Fibroblast of skin of scalp (primary cell): ENCODE results near the gene OSER1.
A peak's percentile ranks its signal among the peaks of the same experiment; 100 is the strongest.

Experiments used
- DNase-seq: peaks from one replicate; pipeline ENCODE4 v3.0.0-alpha.2; 2013

The OSER1 gene

DNA sequence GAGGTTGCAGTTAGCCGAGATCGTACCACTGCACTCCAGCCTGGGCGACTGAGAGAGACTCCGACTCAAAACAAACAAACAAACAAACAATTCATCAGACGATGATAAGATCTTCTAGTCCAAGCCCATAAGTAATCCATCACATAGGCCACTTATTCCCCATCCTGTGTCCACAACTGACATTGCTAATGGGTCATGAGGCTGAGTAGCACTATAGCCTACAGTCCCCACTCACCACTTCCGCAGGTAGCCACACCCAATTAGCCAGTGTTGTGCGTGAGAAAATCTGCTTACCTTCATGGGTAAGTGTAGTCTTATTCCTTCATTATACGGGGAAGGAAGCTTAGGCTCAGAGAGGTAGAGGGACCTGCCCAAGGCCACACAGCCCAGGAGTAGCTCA is 36.7 kb downstream of the OSER1 start:
- no peak for DNase-seq

DNA sequence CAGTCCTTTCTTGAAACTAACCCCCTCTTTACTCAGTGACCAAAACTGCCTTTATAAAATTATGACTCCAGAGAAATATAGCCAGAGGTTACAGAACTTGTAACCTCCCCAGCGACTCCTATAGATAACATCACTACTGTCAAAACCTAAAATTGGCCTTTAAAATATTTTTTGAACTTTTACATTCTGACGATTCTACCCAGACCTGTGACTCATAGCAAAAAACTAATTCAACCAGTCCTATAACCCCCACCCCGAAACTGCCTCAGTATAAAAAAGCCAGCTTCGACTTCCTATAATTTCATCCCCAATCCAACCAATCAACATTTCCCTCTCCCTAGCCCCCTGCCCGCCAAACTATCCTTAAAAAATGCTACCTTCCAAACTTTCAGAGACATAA is 37.5 kb downstream of the OSER1 start:
- no peak for DNase-seq

DNA sequence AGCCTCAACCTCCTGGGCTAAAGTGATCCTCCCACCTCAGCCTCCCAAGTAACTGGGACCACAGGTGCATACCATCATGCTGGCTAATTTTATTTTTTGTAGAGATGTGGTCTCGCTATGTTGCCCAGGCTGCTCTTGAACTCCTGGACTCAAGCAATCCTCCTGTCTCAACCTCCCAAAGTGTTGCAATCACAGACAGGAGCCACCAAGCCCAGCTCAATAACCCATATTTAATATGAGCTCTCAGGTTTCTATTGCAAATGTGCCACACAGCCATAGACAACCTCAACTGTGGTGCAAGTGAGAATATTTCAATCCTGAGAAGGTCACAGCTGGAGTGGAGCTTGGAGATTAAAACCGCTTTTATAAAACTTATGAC is 38.0 kb downstream of the OSER1 start:
- no peak for DNase-seq

DNA sequence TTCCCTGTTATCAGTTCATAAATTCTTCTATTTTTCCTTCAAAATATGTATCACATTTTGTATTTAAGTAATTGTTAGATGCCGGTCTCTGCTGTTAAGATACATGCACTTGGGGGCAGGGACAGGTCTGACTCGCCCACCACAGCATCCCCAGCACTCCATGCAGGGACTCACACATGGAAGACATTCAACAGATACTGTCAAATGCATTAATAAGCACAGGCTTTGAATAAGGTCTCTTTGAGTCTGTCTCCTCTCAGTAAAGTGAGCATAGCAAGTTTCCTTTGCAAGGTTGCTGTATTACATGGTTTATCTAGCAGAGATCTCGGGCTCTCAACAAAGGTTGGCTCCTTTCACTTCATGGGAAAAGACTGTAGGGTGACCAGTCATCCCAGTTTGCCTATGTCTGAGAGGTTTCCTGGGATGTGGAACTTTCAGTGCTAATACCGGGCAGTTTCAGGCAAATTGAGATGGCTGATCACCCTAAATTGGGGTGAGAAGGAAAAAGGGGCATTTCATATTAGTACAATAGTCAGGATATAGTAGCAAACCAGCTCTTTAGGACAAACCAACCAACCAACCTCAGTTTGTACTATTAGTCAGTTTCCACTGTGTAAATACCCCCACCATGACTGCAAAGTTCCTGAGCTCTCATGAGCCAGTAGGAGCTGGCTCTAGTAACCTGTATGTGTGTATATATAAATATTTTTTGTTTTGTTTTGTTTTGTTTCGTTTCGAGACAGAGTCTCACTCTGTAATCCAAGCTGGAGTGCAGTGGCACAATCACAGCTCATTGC is 38.6 kb downstream of the OSER1 start:
- no peak for DNase-seq

DNA sequence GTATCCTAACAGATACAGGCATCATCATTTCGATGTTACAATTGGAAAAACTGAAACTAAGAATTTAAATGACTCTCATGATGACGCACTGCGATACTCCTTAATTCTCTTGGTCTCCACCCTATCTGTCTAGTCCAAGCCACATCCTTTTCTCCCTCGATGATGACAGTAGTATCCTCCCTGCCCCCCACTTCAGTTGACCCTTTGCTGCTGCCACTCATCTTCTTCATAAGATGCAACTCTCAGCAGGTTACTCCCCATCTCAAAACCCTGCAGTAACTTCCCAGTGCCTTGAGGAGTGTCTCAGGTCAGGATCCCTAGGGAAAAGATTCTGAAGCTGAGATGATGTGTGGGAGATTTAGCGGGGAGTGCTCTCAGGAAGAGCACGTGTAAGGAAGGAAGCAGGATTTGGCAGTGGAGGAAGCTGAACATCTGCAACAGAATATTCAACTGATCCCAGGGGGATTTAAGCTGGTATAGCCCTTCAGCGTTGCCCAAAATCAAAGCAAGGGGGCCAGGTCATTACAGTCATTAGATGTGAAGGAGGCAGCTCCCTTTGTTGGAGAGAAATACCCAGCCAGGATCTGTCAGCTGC is 39.7 kb downstream of the OSER1 start:
- peak; percentile 23 for DNase-seq

DNA sequence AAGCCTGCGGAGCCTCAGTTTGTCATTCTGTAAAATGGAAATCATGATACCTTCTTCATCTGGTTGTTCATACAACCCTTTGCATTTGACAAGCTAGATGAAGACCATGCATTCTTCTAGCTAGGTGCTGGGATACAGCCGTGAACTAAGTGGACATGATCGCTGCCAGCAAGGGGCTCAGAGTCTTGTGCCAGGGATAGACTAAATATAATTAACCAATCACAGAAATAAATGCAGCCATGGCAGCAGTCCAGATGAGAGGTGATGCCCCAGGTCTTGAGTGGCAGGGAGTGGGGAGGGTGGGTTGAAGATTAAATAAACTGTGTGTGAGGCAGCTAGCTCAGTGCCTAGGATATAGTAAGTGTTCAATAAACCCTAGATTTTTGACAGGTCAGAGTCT is 42.8 kb downstream of the OSER1 start:
- no peak for DNase-seq

DNA sequence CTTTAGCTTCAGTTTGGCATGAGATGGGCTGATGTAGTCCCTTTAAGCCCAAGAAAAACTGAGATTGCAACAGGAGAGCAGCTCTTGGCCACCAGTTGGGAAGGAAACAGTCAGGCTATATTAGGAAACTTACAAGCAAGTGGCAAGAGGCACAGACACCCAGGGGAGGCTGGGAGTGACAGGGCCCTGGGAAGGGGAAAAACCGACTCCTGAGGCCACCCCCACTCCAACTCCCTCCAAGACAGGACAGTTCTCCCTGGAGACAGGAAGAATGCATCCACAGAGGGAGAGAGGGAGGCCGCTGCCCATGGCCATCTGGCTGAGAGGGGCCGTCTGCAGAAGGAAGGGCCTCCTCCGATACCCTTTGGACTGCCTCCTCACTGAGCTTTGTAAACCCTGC is 44.1 kb downstream of the OSER1 start:
- peak; percentile 97 for DNase-seq

DNA sequence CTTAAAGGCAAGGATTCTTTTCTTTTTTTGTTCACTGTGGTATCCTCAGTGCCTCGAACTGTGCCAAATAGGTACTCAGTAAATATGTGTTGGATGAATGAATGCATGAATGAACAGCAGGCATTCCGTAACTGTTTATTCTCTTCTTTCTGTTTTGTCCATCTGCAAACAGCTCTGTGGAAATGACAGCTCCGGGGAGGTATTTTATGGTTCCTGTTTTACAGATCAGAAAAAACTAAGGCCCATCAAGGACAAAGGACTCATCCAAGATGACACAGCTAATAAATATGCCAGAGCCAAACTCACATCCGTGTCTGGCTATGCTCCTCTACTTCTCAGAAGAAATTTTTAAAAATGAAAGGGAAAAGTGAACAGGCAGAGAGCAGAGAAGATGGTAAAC is 44.6 kb downstream of the OSER1 start:
- peak; percentile 81 for DNase-seq

DNA sequence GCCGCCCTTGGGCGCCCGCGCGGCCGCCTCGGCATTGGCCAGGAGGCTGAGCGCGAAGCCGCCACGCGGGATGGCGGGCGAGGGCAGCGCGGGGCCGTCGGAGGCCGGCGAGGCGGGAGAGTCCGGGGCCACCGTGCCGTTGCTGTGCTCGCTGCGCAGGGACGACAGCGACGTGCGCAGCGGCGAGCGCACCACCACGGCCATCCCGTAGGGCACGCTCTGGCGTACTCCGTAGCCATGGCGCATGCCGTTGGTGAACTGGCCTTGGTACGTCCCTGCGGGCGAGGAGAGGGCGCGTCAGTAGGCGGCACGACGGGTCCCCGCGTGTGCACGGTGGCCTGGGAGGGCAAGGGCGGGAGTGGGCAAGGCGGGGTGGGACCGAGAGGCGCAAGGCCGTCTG is 50.4 kb downstream of the OSER1 start:
- DNase-seq, result no peak

DNA sequence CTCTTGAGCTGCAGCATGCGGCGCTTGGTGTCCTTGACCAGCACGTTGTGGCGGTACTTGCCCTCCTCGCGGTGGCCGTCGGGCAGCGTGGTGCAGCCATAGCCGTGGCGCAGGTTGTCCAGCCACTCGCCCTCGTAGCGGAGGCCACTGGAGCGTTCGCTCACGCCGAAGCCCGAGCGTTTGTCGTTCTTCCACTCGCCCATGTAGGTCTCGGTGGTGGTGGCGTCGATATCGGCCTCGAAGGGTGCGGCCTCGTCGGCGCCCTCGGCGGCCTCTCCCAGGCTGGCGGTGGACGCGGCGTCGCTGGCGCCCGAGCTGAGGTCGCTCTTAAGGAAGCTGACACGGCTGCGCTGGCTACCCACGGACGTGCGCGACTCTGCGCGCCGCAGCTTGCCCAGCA is 50.9 kb downstream of the OSER1 start:
- no peak for DNase-seq

DNA sequence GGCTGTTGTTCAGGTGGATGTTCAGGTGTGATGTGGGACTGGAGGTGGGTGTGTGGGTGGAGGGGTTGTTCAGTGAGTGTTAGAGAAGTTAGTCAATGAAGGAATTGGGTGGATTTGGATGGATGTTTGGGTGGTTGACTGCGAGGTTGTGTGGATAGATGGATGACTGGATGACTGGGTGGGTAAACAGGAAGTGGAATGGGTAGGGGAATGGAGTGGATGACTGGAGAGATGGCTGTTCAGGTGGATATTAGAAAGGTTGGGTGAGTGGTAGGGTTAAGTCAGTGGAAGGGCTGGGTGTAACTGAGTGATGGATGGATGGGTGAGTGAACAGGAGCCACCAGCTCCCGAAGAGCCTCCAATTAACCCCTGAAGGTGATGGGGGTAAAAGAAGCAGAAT is 51.4 kb downstream of the OSER1 start:
- no peak for DNase-seq

DNA sequence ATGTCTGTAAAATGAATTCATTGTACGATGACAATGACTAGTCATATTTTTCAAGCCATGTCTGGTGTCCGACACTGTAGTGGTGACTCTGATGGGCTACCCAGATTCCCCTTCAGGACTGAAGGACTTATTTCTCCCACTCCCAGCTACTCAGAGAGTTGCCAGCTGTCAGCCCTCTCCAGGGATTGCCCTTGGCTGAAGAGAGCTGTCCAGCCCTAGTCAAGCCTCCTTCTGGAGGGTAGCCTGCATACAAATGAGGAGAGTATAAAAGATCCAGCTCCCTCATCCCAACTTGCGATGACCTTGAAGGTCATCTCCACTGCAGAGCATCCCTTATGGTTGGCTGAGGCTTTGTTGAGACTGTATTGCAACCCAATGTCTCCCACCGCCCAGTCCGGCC is 53.5 kb downstream of the OSER1 start:
- DNase-seq, result no peak

DNA sequence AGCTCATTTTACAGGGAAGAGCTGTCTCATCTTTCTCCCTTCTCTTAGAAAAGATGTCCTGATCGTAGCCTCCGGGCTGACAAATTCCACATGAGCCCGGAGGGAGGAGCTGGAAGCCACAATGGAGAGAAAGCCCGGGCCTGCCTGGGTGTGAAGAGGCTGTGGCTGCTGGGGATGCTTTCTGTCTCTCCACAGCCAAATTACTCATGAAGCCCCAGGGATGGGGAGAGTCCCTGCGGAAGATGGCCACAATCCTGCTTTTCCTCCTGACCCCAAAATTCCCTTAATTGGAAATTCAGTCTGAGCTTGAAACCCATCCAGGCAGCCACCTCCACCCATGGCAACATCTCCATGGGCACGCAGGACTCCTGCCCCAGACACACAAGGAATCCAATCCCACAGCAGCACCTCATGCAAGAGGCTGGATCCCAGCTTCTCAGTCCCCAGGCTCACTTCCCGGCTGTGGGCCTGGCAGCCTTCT is 56.0 kb downstream of the OSER1 start:
- peak; percentile 95 for DNase-seq

DNA sequence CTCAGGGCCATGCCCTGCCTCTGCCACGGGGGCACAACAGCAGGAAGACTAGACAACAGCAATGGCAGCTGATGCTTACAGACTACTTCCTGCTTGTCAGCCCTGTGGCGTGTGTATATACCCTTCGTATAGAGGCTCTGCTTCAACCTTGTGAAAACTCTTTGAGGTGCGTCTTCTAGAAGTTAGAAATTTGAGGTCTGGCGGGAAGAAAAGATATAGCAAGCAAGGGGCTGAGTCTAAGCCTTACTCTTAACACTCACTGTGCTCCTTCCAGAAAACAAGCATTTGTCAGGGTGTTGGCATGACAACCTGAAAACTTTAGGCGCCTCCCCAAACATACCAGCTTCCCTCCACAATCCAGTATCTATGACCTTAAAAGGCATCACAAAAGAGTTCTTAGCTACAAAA is 56.9 kb downstream of the OSER1 start:
- peak; percentile 92 for DNase-seq

DNA sequence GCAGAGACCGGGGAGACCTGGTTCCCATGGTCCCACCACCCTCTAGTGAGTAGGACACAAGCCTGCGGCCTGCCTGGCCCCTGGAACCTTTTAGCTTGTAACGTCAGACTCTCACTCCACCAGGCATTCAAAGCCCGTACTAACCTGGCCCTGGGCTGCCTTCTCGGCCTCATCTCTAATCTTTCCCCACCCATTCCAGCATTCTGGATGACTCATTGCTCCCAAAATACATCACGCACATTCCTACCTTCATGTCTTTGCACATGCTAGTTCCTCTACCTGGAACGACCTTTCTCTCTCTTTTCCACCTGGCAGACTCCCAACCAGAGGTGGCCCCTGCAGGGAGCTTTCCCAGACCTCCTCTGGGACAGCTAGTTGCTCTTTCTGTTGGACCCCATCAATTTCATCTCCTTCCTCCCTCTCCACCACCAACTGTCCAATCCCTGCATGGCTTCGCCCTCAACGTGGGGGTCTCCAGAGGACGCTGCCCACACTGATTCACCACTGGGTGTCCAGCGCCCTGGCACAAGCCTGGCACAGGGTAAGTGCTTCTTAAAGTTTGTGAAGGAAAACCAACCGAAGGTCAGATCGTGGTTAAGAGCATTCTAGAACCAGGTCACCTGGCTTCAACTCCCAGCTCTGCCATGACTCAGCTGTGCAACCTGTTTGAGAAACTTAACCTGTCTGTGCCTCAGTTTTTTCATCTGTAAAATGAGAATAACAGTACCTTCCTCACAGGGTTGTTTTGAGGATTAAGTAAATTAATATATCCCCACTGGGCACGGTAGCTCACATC is 58.8 kb downstream of the OSER1 start:
- no peak for DNase-seq

DNA sequence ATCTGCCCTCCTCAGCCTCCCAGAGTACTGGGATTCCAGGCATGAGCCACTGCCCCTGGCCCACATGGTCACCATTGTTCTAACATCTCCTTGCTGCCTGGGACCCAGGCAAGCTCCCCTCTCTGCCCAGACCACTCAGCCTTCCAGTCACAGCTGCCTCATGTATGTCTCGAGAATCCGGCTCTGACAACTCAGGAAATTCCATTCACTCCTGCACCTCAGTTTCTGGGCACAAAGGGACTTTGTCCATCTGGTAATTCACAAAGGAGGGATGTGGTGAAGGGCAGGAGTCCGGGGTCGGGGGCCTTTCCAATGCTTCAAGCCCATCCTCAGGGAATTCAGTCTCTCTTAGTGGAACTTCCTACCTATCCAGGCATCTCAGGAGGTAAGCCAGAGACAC is 64.3 kb downstream of the OSER1 start:
- no peak for DNase-seq
